Endothelial cell of umbilical vein (primary cell): Measurements from ENCODE around the gene TEX19. TPM values are rescaled to one million over a fixed set of nuclear protein-coding genes. Genes with fewer than 3 reads are reported as not detected.

Experiments
- BruUV-seq: library from RNA; stranded (reverse); fragments of 400-500 nt; replicated peaks from 2 replicates; lab custom pipeline; 2021; lab: Mats Ljungman, UMichigan
- CTCF ChIA-PET: fragments of 300-600, 350-600 bp; sonication (Branson Sonifier 250); formaldehyde crosslinking; loops from one replicate; lab custom pipeline; 2021; ENCODE audit warnings: antibody characterized with exemption, inconsistent platforms; lab: Charles Lee
- POLR2A ChIA-PET: fragments of 300-600, 350-600 bp; sonication (Branson Sonifier 250); formaldehyde crosslinking; loops from one replicate; lab custom pipeline; 2021; ENCODE audit warnings: antibody characterized with exemption, inconsistent platforms; lab: Charles Lee
- DNase-seq: peaks from one replicate; pipeline ENCODE4 v3.0.0-alpha.2; 2011; ENCODE audit warnings: low read depth, low spot score
- FAIRE-seq: peaks from 2 replicates; lab custom pipeline; 2011; peaks lifted over from hg19 to GRCh38; lab: Jason Lieb, UNC
- H2AFZ ChIP-seq: 2 replicates; pipeline ENCODE4 v1.6.0; 2012; ENCODE audit warnings: low read depth, low read length, control low read depth, inconsistent platforms
- H3K27ac ChIP-seq: 2 replicates; pipeline ENCODE4 v1.5.1; 2011; ENCODE audit warnings: low read depth, mild to moderate bottlenecking, control low read depth, low read length, moderate library complexity; ENCODE audit not compliant: insufficient read depth
- H3K27me3 ChIP-seq, 2 experiments: 2 replicates each; pipeline versions ENCODE4 v1.6.0 to v1.6.1; 2011; ENCODE audit warnings: low read length in 2 of 2, mixed read lengths in 1 of 2; ENCODE audit not compliant: control insufficient read depth in 2 of 2, insufficient read depth in 2 of 2
- H3K36me3 ChIP-seq, 2 experiments: 2 replicates in 1 of 2; 3 replicates in 1 of 2; pipeline ENCODE4 v1.5.1; 2011; ENCODE audit warnings: low read length in 2 of 2, mild to moderate bottlenecking in 1 of 2, moderate library complexity in 1 of 2; ENCODE audit not compliant: control insufficient read depth in 2 of 2, insufficient read depth in 2 of 2; ENCODE audit errors: extremely low read depth in 1 of 2
- H3K4me1 ChIP-seq: 3 replicates; pipeline ENCODE4 v1.5.1; 2011; ENCODE audit warnings: mild to moderate bottlenecking, low read length; ENCODE audit not compliant: control insufficient read depth, insufficient read depth; ENCODE audit errors: extremely low read depth
- H3K4me2 ChIP-seq: 2 replicates; pipeline ENCODE4 v1.6.1; 2011; ENCODE audit warnings: low read length, control low read depth, mixed read lengths; ENCODE audit not compliant: insufficient read depth
- H3K4me3 ChIP-seq, 3 experiments: fragments of 200-600 bp in 1 of 3; sonication (generic), shearing (Covaris generic) in 1 of 3; replicated peaks in 1 of 3; 2 replicates each; pipeline ENCODE4 v1.5.1; 2011 to 2016; ENCODE audit warnings: control low read depth in 3 of 3, low read length in 3 of 3, mild to moderate bottlenecking in 2 of 3, inconsistent platforms in 1 of 3, low read depth in 1 of 3, moderate library complexity in 1 of 3; ENCODE audit not compliant: insufficient read depth in 1 of 3
- H3K79me2 ChIP-seq: 2 replicates; pipeline ENCODE4 v1.6.0; 2012; ENCODE audit warnings: low read length, inconsistent platforms; ENCODE audit not compliant: control insufficient read depth, insufficient read depth
- H3K9ac ChIP-seq: replicated peaks from 2 replicates; pipeline ENCODE3; 2011; ENCODE audit warnings: low read length, control low read depth; ENCODE audit not compliant: insufficient read depth; ENCODE audit errors: extremely low read depth
- H3K9me1 ChIP-seq: replicated peaks from 3 replicates; pipeline ENCODE4 v1.6.0; 2011; ENCODE audit warnings: mild to moderate bottlenecking, low read length; ENCODE audit not compliant: control insufficient read depth, insufficient read depth; ENCODE audit errors: extremely low read depth
- H3K9me3 ChIP-seq: replicated peaks from 2 replicates; pipeline ENCODE4 v1.5.1; 2012; ENCODE audit warnings: low read length, inconsistent platforms; ENCODE audit not compliant: control insufficient read depth, insufficient read depth
- H4K20me1 ChIP-seq: replicated peaks from 2 replicates; pipeline ENCODE3; 2011; ENCODE audit warnings: mild to moderate bottlenecking, low read length; ENCODE audit not compliant: control insufficient read depth, insufficient read depth; ENCODE audit errors: extremely low read depth
- EZH2 ChIP-seq: IDR thresholded peaks from 2 replicates; pipeline ENCODE4 v1.6.1; 2012; ENCODE audit warnings: borderline replicate concordance, low read depth, mild to moderate bottlenecking, moderate library complexity, low read length, inconsistent platforms; ENCODE audit not compliant: severe bottlenecking
- FOS ChIP-seq: IDR thresholded peaks from 2 replicates; pipeline ENCODE4 v1.6.1; 2011; ENCODE audit warnings: mild to moderate bottlenecking, low read length, moderate library complexity, borderline replicate concordance; ENCODE audit not compliant: insufficient read depth
- GATA2 ChIP-seq: IDR thresholded peaks from 2 replicates; pipeline ENCODE4 v1.7.0; 2011; ENCODE audit warnings: low read depth, mild to moderate bottlenecking, moderate library complexity, mixed read lengths, low read length; ENCODE audit not compliant: insufficient read length, insufficient read depth
- JUN ChIP-seq: IDR thresholded peaks from 2 replicates; pipeline ENCODE4 v1.6.1; 2011; ENCODE audit warnings: borderline replicate concordance, low read depth; ENCODE audit not compliant: insufficient read length, insufficient read depth
- MYC ChIP-seq: IDR thresholded peaks from one replicate; pipeline ENCODE4 v1.6.1; 2011; ENCODE audit warnings: mild to moderate bottlenecking, low read depth, low read length
- POLR2A ChIP-seq: IDR thresholded peaks from 2 replicates; pipeline ENCODE4 v1.6.1; 2012; ENCODE audit warnings: low read depth, mild to moderate bottlenecking, control low read depth, low read length
- dilution Hi-C: fragments of 300-500 bp; cut with MboI; formaldehyde crosslinking; loops from one replicate; pipeline ENCODE4 v1.15.0; 2019; ENCODE audit warnings: low sequenced_read_pairs; ENCODE audit not compliant: extremely low pct_ligation_motif_present
- intact Hi-C: fragments of 100-400 bp; cut with micrococcal nuclease; formaldehyde crosslinking; loops from one replicate; pipeline ENCODE4 v1.10.0; 2022
- polyA plus RNA-seq, 4 experiments: library from polyadenylated mRNA; depleted of rRNA in 3 of 4; stranded (reverse) in 3 of 4; unstranded in 1 of 4; fragments of >200 nt; gene quantifications; 2 replicates each; pipeline versions ENCODE4 v1.2.1 to v1.2.3, GENCODE V29; 2011 to 2012; ENCODE audit warnings: missing spikeins in 1 of 4
- total RNA-seq: library from RNA; stranded (reverse); gene quantifications from 2 replicates; pipeline ENCODE4 v1.2.3, GENCODE V29; 2021
- TF ChIP-seq, protein P1 (sequence below): IDR thresholded peaks from 2 replicates; pipeline ENCODE4 v1.6.1; 2011; ENCODE audit not compliant: insufficient read depth, insufficient read length
- TF ChIP-seq, protein P2 (sequence below), 2 donors: IDR thresholded peaks; 1 replicate in 1 of 2; 2 replicates in 1 of 2; pipeline ENCODE4 v1.5.1; 2011; ENCODE audit warnings: low read length in 2 of 2, mild to moderate bottlenecking in 2 of 2, moderate library complexity in 2 of 2, control low read depth in 1 of 2, inconsistent platforms in 1 of 2, low read depth in 1 of 2; ENCODE audit not compliant: insufficient read depth in 1 of 2; ENCODE audit errors: extremely low read depth in 1 of 2

TEX19 gene
- total and polyA plus RNA-seq, 2 donors (not counting 3 experiments of a cell fraction or from before 2014, with no cell fraction given), result 0.06 TPM; not detected in 1

GRCh38 chr17:82310877-82311276, 48.2 kb upstream of the TEX19 start:
- Histone ChIP-seq H3K36me3 (no peaks in the 10 kb centered on the region), H3K27ac (no peak overlapping the region), H4K20me1 (no peaks in the 10 kb centered on the region), H3K9me3 (no peaks in the 10 kb centered on the region), H3K79me2 (no peaks in the 10 kb centered on the region), H2AFZ (no peak overlapping the region), H3K27me3 (peaks cover 2 to 3% of the 10 kb centered on the region in 2 experiments), H3K9ac (no peak overlapping the region), H3K9me1 (no peaks in the 10 kb centered on the region), H3K4me3 (no peak overlapping the region), H3K4me2 (no peak overlapping the region), H3K4me1 (no peaks in the 10 kb centered on the region)
- ChIA-PET POLR2A (no interaction called here), CTCF (interaction anchor here (0.7 kb wide), 1 partner anchor 10 kb away, joined by 3 read pairs; no protein-coding TSS in a partner anchor)
- intact Hi-C loops (no loop called here), dilution Hi-C loops (no loop called here)
- FAIRE-seq, result no peak
- BruUV-seq, result no TSS peak
- no peak for DNase-seq
- TF ChIP-seq JUN (no peak), EZH2 (no peak), GATA2 (no peak), FOS (no peak), POLR2A (no peak), MYC (no peak)
- TF ChIP-seq, protein P1, sequence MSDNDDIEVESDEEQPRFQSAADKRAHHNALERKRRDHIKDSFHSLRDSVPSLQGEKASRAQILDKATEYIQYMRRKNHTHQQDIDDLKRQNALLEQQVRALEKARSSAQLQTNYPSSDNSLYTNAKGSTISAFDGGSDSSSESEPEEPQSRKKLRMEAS, result no peak
- TF ChIP-seq, protein P2, sequence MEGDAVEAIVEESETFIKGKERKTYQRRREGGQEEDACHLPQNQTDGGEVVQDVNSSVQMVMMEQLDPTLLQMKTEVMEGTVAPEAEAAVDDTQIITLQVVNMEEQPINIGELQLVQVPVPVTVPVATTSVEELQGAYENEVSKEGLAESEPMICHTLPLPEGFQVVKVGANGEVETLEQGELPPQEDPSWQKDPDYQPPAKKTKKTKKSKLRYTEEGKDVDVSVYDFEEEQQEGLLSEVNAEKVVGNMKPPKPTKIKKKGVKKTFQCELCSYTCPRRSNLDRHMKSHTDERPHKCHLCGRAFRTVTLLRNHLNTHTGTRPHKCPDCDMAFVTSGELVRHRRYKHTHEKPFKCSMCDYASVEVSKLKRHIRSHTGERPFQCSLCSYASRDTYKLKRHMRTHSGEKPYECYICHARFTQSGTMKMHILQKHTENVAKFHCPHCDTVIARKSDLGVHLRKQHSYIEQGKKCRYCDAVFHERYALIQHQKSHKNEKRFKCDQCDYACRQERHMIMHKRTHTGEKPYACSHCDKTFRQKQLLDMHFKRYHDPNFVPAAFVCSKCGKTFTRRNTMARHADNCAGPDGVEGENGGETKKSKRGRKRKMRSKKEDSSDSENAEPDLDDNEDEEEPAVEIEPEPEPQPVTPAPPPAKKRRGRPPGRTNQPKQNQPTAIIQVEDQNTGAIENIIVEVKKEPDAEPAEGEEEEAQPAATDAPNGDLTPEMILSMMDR (IDR thresholded peaks at IDR 0.05; ENCODE audit: extremely low read depth in 1 of 2, insufficient read depth in 1 of 2, low read depth in 1 of 2, low read length in 2 of 2), result no peak
